Neural progenitor cell (in vitro differentiated cells): ENCODE results near the gene C1RL. TPM values are rescaled to one million over a fixed set of nuclear protein-coding genes. Genes with fewer than 3 reads are reported as not detected.
"Not testable (repeated sequence)": the region's sequence is repeated elsewhere in the genome, so short reads cannot be mapped to it uniquely, and the experiment has no call there.

Source experiments
- DNase-seq: peaks from one replicate; pipeline ENCODE4 v3.0.0-alpha.2; 2016; ENCODE audit warnings: low spot score
- H2AFZ ChIP-seq: fragments of 200-600 bp; sonication (generic); replicated peaks from 2 replicates; pipeline ENCODE4 v1.6.1; 2016; ENCODE audit warnings: antibody characterized with exemption
- H3F3A ChIP-seq: fragments of 200-600 bp; sonication (generic); 2 replicates; pipeline ENCODE4 v1.6.1; 2016; ENCODE audit warnings: antibody characterized with exemption, low read depth
- H3K27ac ChIP-seq: fragments of 200-600 bp; sonication (generic); 2 replicates; pipeline ENCODE4 v1.5.1; 2016; ENCODE audit warnings: mild to moderate bottlenecking
- H3K27me3 ChIP-seq: fragments of 200-600 bp; sonication (generic); 2 replicates; pipeline ENCODE4 v1.6.1; 2016; ENCODE audit warnings: mild to moderate bottlenecking, moderate library complexity
- H3K36me3 ChIP-seq: fragments of 200-600 bp; sonication (generic); 2 replicates; pipeline ENCODE4 v1.5.1; 2016
- H3K4me1 ChIP-seq: fragments of 200-600 bp; sonication (generic); 2 replicates; pipeline ENCODE4 v1.6.1; 2016; ENCODE audit warnings: mixed run types
- H3K4me2 ChIP-seq: fragments of 200-600 bp; sonication (generic); 2 replicates; pipeline ENCODE4 v1.6.1; 2016
- H3K4me3 ChIP-seq: fragments of 200-600 bp; sonication (generic); 2 replicates; pipeline ENCODE4 v1.5.1; 2016
- H3K79me2 ChIP-seq: fragments of 200-600 bp; sonication (generic); 2 replicates; pipeline ENCODE4 v1.6.1; 2016; ENCODE audit warnings: low read depth
- H3K9ac ChIP-seq: fragments of 200-600 bp; sonication (generic); 2 replicates; pipeline ENCODE4 v1.6.1; 2016
- H3K9me3 ChIP-seq: fragments of 200-600 bp; sonication (generic); 2 replicates; pipeline ENCODE4 v1.5.1; 2016; ENCODE audit warnings: low read depth
- H4K20me1 ChIP-seq: fragments of 200-600 bp; sonication (generic); 2 replicates; pipeline ENCODE4 v1.6.1; 2016; ENCODE audit warnings: low read depth
- H3K27ac Mint-ChIP-seq: 3 replicates; pipeline ENCODE4 v1.8.0; 2021; ENCODE audit warnings: mixed read lengths
- H3K27me3 Mint-ChIP-seq: 2 replicates; pipeline ENCODE4 v1.8.0; 2022; ENCODE audit warnings: low read depth, mild to moderate bottlenecking, inconsistent platforms, moderate library complexity, mixed read lengths; ENCODE audit not compliant: insufficient read depth
- H3K36me3 Mint-ChIP-seq: 3 replicates; pipeline ENCODE4 v1.8.0; 2021; ENCODE audit warnings: mixed read lengths
- H3K4me1 Mint-ChIP-seq: 3 replicates; pipeline ENCODE4 v1.8.0; 2021; ENCODE audit warnings: mixed read lengths
- H3K4me3 Mint-ChIP-seq: 3 replicates; pipeline ENCODE4 v1.8.0; 2021; ENCODE audit warnings: mild to moderate bottlenecking, moderate library complexity, mixed read lengths
- H3K9me3 Mint-ChIP-seq: 3 replicates; pipeline ENCODE4 v1.8.0; 2020; ENCODE audit warnings: mixed read lengths
- EZH2 ChIP-seq: fragments of 200-600 bp; sonication (generic); IDR thresholded peaks from 2 replicates; pipeline ENCODE4 v1.6.1; 2017; ENCODE audit warnings: antibody characterized with exemption, mild to moderate bottlenecking, moderate library complexity
- EZH2phosphoT487 ChIP-seq: fragments of 200-600 bp; sonication (generic); IDR thresholded peaks from 2 replicates; pipeline ENCODE4 v1.6.1; 2017; ENCODE audit warnings: antibody characterized with exemption
- total RNA-seq: library from RNA; depleted of rRNA; stranded (reverse); fragments of >200 nt; gene quantifications from 2 replicates; pipeline ENCODE4 v1.2.3, GENCODE V29; 2015; ENCODE audit warnings: low replicate concordance
- TF ChIP-seq, protein P1 (sequence below): fragments of 200-600 bp; sonication (generic); IDR thresholded peaks from 2 replicates; pipeline ENCODE4 v1.5.1; 2017; ENCODE audit warnings: antibody characterized with exemption, mild to moderate bottlenecking

Gene C1RL
- total RNA-seq, 1 donor from 2014 or later = 32.2 TPM

DNA sequence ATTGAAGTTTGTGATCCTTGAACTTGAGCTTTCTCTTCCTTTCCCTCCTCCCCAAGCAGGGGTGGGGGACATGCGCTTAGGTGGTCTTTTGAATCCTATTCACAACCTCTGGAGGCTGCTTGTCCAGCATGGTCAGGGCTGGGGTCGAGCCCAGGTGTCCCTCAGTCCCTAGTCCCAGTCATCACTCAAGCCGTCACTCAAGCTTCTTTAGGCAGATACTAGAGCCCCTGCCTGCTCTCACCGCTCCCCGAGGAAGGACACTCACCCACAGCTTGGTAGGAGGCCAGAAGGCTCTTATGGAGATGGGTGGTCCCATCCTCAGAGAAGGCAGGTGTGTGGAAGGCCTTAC, 532 bp upstream of the C1RL start:
- H3K79me2 ChIP-seq = peaks cover 9% of the 10 kb centered on the region
- Mint-ChIP-seq H3K27me3 (peaks cover 4% of the 10 kb centered on the region), H3K4me1 (peaks cover 16% of the 10 kb centered on the region), H3K4me3 (peak overlapping the region; percentile 83), H3K36me3 (peaks cover 8% of the 10 kb centered on the region), H3K9me3 (peaks cover 12% of the 10 kb centered on the region), H3K27ac (peak overlapping the region; percentile 14)
- no peak overlapping the region for H3K4me3 ChIP-seq
- H3K9me3 ChIP-seq = peaks cover 4% of the 10 kb centered on the region
- H3K36me3 ChIP-seq = peaks cover 15% of the 10 kb centered on the region
- H3K27ac ChIP-seq = no peak overlapping the region
- H3F3A ChIP-seq = peaks cover 5% of the 10 kb centered on the region
- no peak overlapping the region for H3K4me2 ChIP-seq
- H3K4me1 ChIP-seq = no peaks in the 10 kb centered on the region
- no peaks in the 10 kb centered on the region for H3K27me3 ChIP-seq
- no peaks in the 10 kb centered on the region for H4K20me1 ChIP-seq
- TF ChIP-seq, protein P1, sequence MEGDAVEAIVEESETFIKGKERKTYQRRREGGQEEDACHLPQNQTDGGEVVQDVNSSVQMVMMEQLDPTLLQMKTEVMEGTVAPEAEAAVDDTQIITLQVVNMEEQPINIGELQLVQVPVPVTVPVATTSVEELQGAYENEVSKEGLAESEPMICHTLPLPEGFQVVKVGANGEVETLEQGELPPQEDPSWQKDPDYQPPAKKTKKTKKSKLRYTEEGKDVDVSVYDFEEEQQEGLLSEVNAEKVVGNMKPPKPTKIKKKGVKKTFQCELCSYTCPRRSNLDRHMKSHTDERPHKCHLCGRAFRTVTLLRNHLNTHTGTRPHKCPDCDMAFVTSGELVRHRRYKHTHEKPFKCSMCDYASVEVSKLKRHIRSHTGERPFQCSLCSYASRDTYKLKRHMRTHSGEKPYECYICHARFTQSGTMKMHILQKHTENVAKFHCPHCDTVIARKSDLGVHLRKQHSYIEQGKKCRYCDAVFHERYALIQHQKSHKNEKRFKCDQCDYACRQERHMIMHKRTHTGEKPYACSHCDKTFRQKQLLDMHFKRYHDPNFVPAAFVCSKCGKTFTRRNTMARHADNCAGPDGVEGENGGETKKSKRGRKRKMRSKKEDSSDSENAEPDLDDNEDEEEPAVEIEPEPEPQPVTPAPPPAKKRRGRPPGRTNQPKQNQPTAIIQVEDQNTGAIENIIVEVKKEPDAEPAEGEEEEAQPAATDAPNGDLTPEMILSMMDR = no peak
- TF ChIP-seq EZH2 (no peak), EZH2phosphoT487 (no peak)
- H3K9ac ChIP-seq = no peak overlapping the region
- DNase-seq = no peak
- H2AFZ ChIP-seq = no peak overlapping the region

DNA sequence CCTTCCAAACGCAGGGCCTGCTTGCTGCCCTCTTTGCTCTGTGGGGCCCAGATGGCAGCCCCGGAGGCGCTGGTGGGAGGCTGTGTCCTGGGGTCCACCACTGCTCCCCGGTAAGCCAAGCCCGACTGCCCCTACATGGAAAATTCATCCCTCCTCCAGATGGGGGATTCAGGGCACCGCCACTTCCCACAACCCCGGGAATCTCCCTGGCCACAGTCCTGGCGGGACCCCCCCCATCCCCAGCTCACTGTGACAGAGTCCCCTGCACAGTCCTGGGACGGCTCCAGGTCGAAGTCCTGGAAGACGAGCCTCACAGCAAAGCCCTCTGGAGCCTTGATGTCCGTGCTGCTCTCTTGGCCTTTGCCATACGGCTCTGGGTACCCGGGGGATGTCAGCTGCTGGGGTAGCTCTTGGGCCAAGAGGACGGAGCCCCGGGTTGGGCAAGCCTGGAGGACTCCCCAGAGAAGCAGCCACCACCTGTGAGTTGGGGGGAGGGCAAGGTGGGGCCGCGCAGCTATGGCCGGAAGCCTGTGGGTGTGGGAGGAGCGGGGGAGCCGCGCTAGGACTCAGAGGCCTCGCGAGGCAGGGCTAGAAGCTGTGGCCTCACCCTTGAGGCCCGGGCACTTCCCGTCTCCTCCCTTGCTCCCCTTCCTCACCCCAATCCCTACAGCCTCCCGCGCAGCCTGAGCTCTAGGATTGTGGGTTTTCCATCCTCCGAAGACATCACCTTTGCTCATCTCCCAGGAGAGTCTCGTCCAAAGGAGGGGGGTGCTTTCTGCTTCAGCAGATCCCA, 815 bp downstream of the C1RL start:
- Histone ChIP-seq H3K79me2 (peaks cover 9% of the 10 kb centered on the region), H3K27ac (no peak overlapping the region), H4K20me1 (no peaks in the 10 kb centered on the region), H3K9ac (no peak overlapping the region), H3K36me3 (peaks cover 15% of the 10 kb centered on the region), H3K4me1 (no peaks in the 10 kb centered on the region), H3K27me3 (no peaks in the 10 kb centered on the region), H3K4me3 (peak overlapping the region; percentile 58), H3K9me3 (peaks cover 4% of the 10 kb centered on the region), H3F3A (peaks cover 5% of the 10 kb centered on the region), H3K4me2 (peak overlapping the region; percentile 80), H2AFZ (peak overlapping the region; percentile 90)
- H3K36me3 Mint-ChIP-seq = peaks cover 8% of the 10 kb centered on the region
- peak; percentile 65 for DNase-seq
- H3K9me3 Mint-ChIP-seq = peaks cover 12% of the 10 kb centered on the region
- H3K27ac Mint-ChIP-seq = peak overlapping the region; percentile 92
- no peak for TF ChIP-seq EZH2phosphoT487
- TF ChIP-seq, protein P1 = no peak
- TF ChIP-seq EZH2 = no peak
- peak overlapping the region; percentile 89 for H3K4me3 Mint-ChIP-seq
- H3K27me3 Mint-ChIP-seq = peaks cover 4% of the 10 kb centered on the region
- peaks cover 16% of the 10 kb centered on the region for H3K4me1 Mint-ChIP-seq

DNA sequence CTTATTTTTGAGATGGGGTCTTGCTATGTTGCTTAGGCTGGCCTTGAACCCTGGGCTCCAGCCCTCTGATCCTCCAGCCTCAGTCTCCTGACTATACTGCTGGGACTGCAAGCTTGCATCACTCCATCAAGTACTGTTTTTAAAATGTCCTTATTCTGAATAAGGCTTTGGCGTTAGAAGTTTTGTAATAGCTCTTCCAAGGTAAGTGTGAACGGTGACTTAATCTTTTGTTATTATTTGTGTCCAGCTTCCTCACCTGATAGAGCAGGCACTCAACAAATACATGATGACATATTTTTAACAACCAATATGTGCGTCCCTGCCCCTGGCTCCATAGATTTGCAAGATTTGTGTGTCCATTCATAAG, 1.4 kb downstream of the C1RL start:
- Histone ChIP-seq H3K36me3 (peaks cover 15% of the 10 kb centered on the region), H3K4me1 (no peaks in the 10 kb centered on the region), H3K4me3 (peak overlapping the region; percentile 58), H4K20me1 (no peaks in the 10 kb centered on the region), H3K9ac (no peak overlapping the region), H3K27me3 (no peaks in the 10 kb centered on the region), H3K4me2 (peak overlapping the region; percentile 80), H3K27ac (no peak overlapping the region), H3K79me2 (peaks cover 9% of the 10 kb centered on the region), H3F3A (peaks cover 5% of the 10 kb centered on the region), H3K9me3 (peaks cover 4% of the 10 kb centered on the region), H2AFZ (no peak overlapping the region)
- peaks cover 4% of the 10 kb centered on the region for H3K27me3 Mint-ChIP-seq
- TF ChIP-seq EZH2phosphoT487 = no peak
- TF ChIP-seq EZH2 = no peak
- TF ChIP-seq, protein P1 = no peak
- H3K4me3 Mint-ChIP-seq = peak overlapping the region; percentile 89
- H3K4me1 Mint-ChIP-seq = peaks cover 17% of the 10 kb centered on the region
- DNase-seq = no peak
- no peak overlapping the region for H3K27ac Mint-ChIP-seq
- peaks cover 8% of the 10 kb centered on the region for H3K36me3 Mint-ChIP-seq
- peaks cover 12% of the 10 kb centered on the region for H3K9me3 Mint-ChIP-seq

DNA sequence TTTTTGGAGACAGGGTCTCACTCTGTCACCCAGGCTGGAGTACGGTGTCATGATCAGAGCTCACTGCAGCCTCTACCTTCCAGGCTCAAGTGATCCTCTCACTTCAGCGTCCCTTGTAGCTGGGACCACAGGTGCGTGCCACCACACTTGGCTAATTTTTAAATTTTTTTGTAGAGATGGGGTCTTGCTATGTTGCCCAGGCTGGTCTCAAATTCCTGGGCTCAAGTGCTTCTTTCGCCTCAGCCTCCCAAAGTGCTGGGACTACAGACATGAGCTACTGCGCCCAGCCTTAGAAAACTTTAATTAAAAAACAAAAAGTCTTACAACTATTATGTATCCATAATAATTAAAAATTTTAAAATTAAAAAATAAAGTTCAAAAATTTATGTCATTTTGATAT, 1.8 kb downstream of the C1RL start:
- H3K4me3 ChIP-seq, DNase-seq, H3F3A ChIP-seq, H3K36me3 Mint-ChIP-seq, H3K4me1 ChIP-seq, H2AFZ ChIP-seq, H3K79me2 ChIP-seq, H4K20me1 ChIP-seq, H3K4me2 ChIP-seq, H3K27me3 ChIP-seq, H3K27ac ChIP-seq, H3K9ac ChIP-seq, H3K4me3 Mint-ChIP-seq, H3K27ac Mint-ChIP-seq, H3K27me3 Mint-ChIP-seq, H3K9me3 ChIP-seq: not testable (repeated sequence)
- H3K36me3 ChIP-seq = peaks cover 15% of the 10 kb centered on the region
- Mint-ChIP-seq H3K4me1 (peaks cover 18% of the 10 kb centered on the region), H3K9me3 (peaks cover 12% of the 10 kb centered on the region)
